ENCODE data around the gene SYNC. TPM values are rescaled to one million over a fixed set of nuclear protein-coding genes. Genes with fewer than 3 reads are reported as not detected.
A peak's percentile ranks its signal among the peaks of the same experiment; 100 is the strongest.
"Not testable (repeated sequence)": the region's sequence is repeated elsewhere in the genome, so short reads cannot be mapped to it uniquely, and the experiment has no call there.

Gene SYNC
- total RNA-seq, 1 donor from 2014 or later, result 0.49 TPM

- H3K27ac Mint-ChIP-seq (ENCODE audit: unreplicated experiment), result peak overlapping the region; percentile 38
- no peaks in the 10 kb centered on the region for H3K9me3 Mint-ChIP-seq (ENCODE audit: unreplicated experiment)
- H3K4me1 Mint-ChIP-seq (ENCODE audit: unreplicated experiment), result peaks cover 10% of the 10 kb centered on the region
- no peak overlapping the region for H3K4me3 Mint-ChIP-seq (ENCODE audit: unreplicated experiment)
- no peak for TF ChIP-seq CTCF (IDR thresholded peaks at IDR 0.05; ENCODE audit: unreplicated experiment)
- peaks cover 11% of the 10 kb centered on the region for H3K27me3 Mint-ChIP-seq (ENCODE audit: unreplicated experiment)
- no peaks in the 10 kb centered on the region for H3K36me3 Mint-ChIP-seq (ENCODE audit: low read depth, unreplicated experiment)
- DNase-seq (ENCODE audit: low spot score), result peak; percentile 57
These were observed 14.0 kb upstream of the SYNC start for GRCh38 chr1:32716312-32717148.

GRCh38 chr1:32715901-32716311 lies 13.3 kb upstream of the SYNC start:
- Mint-ChIP-seq H3K4me3 (ENCODE audit: unreplicated experiment) (no peak overlapping the region), H3K36me3 (ENCODE audit: low read depth, unreplicated experiment) (no peaks in the 10 kb centered on the region), H3K27ac (ENCODE audit: unreplicated experiment) (peak overlapping the region; percentile 38), H3K4me1 (ENCODE audit: unreplicated experiment) (peaks cover 10% of the 10 kb centered on the region), H3K9me3 (ENCODE audit: unreplicated experiment) (no peaks in the 10 kb centered on the region), H3K27me3 (ENCODE audit: unreplicated experiment) (peaks cover 11% of the 10 kb centered on the region)
- TF ChIP-seq CTCF (IDR thresholded peaks at IDR 0.05; ENCODE audit: unreplicated experiment), result no peak
- no peak for DNase-seq (ENCODE audit: low spot score)

- Mint-ChIP-seq H3K4me3 (ENCODE audit: unreplicated experiment) (no peak overlapping the region), H3K36me3 (ENCODE audit: low read depth, unreplicated experiment) (no peaks in the 10 kb centered on the region), H3K27me3 (ENCODE audit: unreplicated experiment) (peaks cover 10% of the 10 kb centered on the region), H3K9me3 (ENCODE audit: unreplicated experiment) (no peaks in the 10 kb centered on the region), H3K4me1 (ENCODE audit: unreplicated experiment) (peaks cover 10% of the 10 kb centered on the region), H3K27ac (ENCODE audit: unreplicated experiment) (no peak overlapping the region)
- no peak for TF ChIP-seq CTCF (IDR thresholded peaks at IDR 0.05; ENCODE audit: unreplicated experiment)
- no peak for DNase-seq (ENCODE audit: low spot score)
These were observed 11.7 kb upstream of the SYNC start for GRCh38 chr1:32714277-32714676.

- no peaks in the 10 kb centered on the region for H3K9me3 Mint-ChIP-seq (ENCODE audit: unreplicated experiment)
- H3K4me1 Mint-ChIP-seq (ENCODE audit: unreplicated experiment), result peaks cover 10% of the 10 kb centered on the region
- H3K4me3 Mint-ChIP-seq (ENCODE audit: unreplicated experiment), result no peak overlapping the region
- H3K27me3 Mint-ChIP-seq (ENCODE audit: unreplicated experiment), result peaks cover 6% of the 10 kb centered on the region
- no peak for TF ChIP-seq CTCF (IDR thresholded peaks at IDR 0.05; ENCODE audit: unreplicated experiment)
- H3K36me3 Mint-ChIP-seq (ENCODE audit: low read depth, unreplicated experiment), result no peaks in the 10 kb centered on the region
- no peak for DNase-seq (ENCODE audit: low spot score)
- H3K27ac Mint-ChIP-seq (ENCODE audit: unreplicated experiment), result no peak overlapping the region
These were observed 10.5 kb upstream of the SYNC start for GRCh38 chr1:32713081-32713480.

GRCh38 chr1:32711221-32711620 lies 8.7 kb upstream of the SYNC start:
- not testable (repeated sequence) for H3K27me3 Mint-ChIP-seq (ENCODE audit: unreplicated experiment); H3K27ac Mint-ChIP-seq (ENCODE audit: unreplicated experiment); H3K9me3 Mint-ChIP-seq (ENCODE audit: unreplicated experiment); H3K36me3 Mint-ChIP-seq (ENCODE audit: low read depth, unreplicated experiment); DNase-seq (ENCODE audit: low spot score); H3K4me1 Mint-ChIP-seq (ENCODE audit: unreplicated experiment); H3K4me3 Mint-ChIP-seq (ENCODE audit: unreplicated experiment)
